Ovary (tissue), 3 donors: Measurements from ENCODE around the gene RHOV.

Experiments used
- POLR2A ChIP-seq: fragments of 450-650 bp; IDR thresholded peaks from one replicate; pipeline ENCODE4 v1.6.1; 2017; ENCODE audit warnings: antibody characterized with exemption, mild to moderate bottlenecking, moderate library complexity
- TF ChIP-seq, protein P1 (sequence below), 3 donors: fragments of 450-650 bp in 2 of 3; fragments of 200-600 bp in 1 of 3; IDR thresholded peaks; one replicate each; pipeline versions ENCODE4 v1.5.1 to v1.8.0; 2016 to 2022; ENCODE audit warnings: antibody characterized with exemption in 3 of 3, mild to moderate bottlenecking in 1 of 3
- donor health status: DM: no; HTN: no; CAD: no.

DNA sequence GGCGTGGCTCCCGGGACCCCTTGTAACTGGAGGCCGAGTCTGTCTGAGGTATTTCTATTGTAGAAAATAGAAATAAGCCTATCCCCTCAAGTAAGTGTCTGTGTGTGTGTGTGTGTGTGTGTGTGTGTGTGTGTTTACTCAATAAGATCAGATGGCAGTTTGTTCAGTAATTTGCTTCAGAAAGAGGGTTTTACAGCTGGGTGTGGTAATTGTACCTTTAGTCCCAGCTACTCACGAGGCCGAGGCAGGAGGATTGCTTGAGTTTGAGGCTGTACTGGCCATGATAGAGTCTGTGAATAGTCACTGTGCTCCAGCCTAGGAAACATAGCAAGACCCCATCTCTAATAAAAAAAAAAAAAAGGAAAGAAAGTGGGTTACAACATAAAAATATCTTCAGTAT, 21.5 kb downstream of the RHOV start:
- no peak for TF ChIP-seq POLR2A
- TF ChIP-seq, protein P1, sequence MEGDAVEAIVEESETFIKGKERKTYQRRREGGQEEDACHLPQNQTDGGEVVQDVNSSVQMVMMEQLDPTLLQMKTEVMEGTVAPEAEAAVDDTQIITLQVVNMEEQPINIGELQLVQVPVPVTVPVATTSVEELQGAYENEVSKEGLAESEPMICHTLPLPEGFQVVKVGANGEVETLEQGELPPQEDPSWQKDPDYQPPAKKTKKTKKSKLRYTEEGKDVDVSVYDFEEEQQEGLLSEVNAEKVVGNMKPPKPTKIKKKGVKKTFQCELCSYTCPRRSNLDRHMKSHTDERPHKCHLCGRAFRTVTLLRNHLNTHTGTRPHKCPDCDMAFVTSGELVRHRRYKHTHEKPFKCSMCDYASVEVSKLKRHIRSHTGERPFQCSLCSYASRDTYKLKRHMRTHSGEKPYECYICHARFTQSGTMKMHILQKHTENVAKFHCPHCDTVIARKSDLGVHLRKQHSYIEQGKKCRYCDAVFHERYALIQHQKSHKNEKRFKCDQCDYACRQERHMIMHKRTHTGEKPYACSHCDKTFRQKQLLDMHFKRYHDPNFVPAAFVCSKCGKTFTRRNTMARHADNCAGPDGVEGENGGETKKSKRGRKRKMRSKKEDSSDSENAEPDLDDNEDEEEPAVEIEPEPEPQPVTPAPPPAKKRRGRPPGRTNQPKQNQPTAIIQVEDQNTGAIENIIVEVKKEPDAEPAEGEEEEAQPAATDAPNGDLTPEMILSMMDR (IDR thresholded peaks at IDR 0.05) = no peak
